Nephron (organoid): ENCODE data around the gene UBE2H.

ENCODE experiments used
- H3K27ac Mint-ChIP-seq, 3 experiments: 2 replicates each; pipeline ENCODE4 v1.8.0; 2020; ENCODE audit warnings: mixed read lengths in 3 of 3, mild to moderate bottlenecking in 2 of 3, moderate library complexity in 1 of 3
- H3K27me3 Mint-ChIP-seq: 2 replicates; pipeline ENCODE4 v1.8.0; 2021; ENCODE audit warnings: low read depth, mild to moderate bottlenecking, moderate library complexity, mixed read lengths
- H3K36me3 Mint-ChIP-seq: 2 replicates; pipeline ENCODE4 v1.8.0; 2020; ENCODE audit warnings: low read depth, mixed read lengths
- H3K4me1 Mint-ChIP-seq: 2 replicates; pipeline ENCODE4 v1.8.0; 2020; ENCODE audit warnings: mixed read lengths
- H3K4me3 Mint-ChIP-seq, 3 experiments: 2 replicates each; pipeline ENCODE4 v1.8.0; 2020; ENCODE audit warnings: mild to moderate bottlenecking in 3 of 3, mixed read lengths in 3 of 3, moderate library complexity in 2 of 3
- H3K9me3 Mint-ChIP-seq: 2 replicates; pipeline ENCODE4 v1.8.0; 2020; ENCODE audit warnings: mixed read lengths
- CTCF ChIP-seq, 3 experiments: fragments of 200-600 bp; sonication (generic); IDR thresholded peaks; one replicate each; pipeline ENCODE4 v1.5.0; 2021; ENCODE audit warnings: antibody characterized with exemption in 3 of 3; ENCODE audit not compliant: unreplicated experiment in 3 of 3

Gene UBE2H

GRCh38 chr7:129940329-129940728 is 12.4 kb downstream of the UBE2H start:
- H3K9me3 Mint-ChIP-seq: no peaks in the 10 kb centered on the region
- TF ChIP-seq CTCF (IDR thresholded peaks at IDR 0.05; ENCODE audit: unreplicated experiment in 3 of 3): no peak
- no peaks in the 10 kb centered on the region for H3K4me1 Mint-ChIP-seq
- H3K27ac Mint-ChIP-seq: no peak overlapping the region
- no peak overlapping the region for H3K4me3 Mint-ChIP-seq
- H3K36me3 Mint-ChIP-seq: peaks cover 55% of the 10 kb centered on the region
- H3K27me3 Mint-ChIP-seq: no peaks in the 10 kb centered on the region

GRCh38 chr7:129939881-129940280 is 12.9 kb downstream of the UBE2H start:
- H3K27me3 Mint-ChIP-seq: no peaks in the 10 kb centered on the region
- H3K27ac Mint-ChIP-seq: no peak overlapping the region
- peaks cover 52% of the 10 kb centered on the region for H3K36me3 Mint-ChIP-seq
- H3K4me1 Mint-ChIP-seq: no peaks in the 10 kb centered on the region
- TF ChIP-seq CTCF (IDR thresholded peaks at IDR 0.05; ENCODE audit: unreplicated experiment in 3 of 3): no peak
- no peaks in the 10 kb centered on the region for H3K9me3 Mint-ChIP-seq
- no peak overlapping the region for H3K4me3 Mint-ChIP-seq

GRCh38 chr7:129933627-129934026 is 19.1 kb downstream of the UBE2H start:
- H3K27ac Mint-ChIP-seq: no peak overlapping the region
- H3K36me3 Mint-ChIP-seq: peaks cover 46% of the 10 kb centered on the region
- no peak overlapping the region for H3K4me3 Mint-ChIP-seq
- H3K4me1 Mint-ChIP-seq: no peaks in the 10 kb centered on the region
- TF ChIP-seq CTCF (IDR thresholded peaks at IDR 0.05; ENCODE audit: unreplicated experiment in 3 of 3): no peak
- no peaks in the 10 kb centered on the region for H3K9me3 Mint-ChIP-seq
- no peaks in the 10 kb centered on the region for H3K27me3 Mint-ChIP-seq

- TF ChIP-seq CTCF (IDR thresholded peaks at IDR 0.05; ENCODE audit: unreplicated experiment in 3 of 3): no peak
- no peaks in the 10 kb centered on the region for H3K9me3 Mint-ChIP-seq
- H3K4me1 Mint-ChIP-seq: peaks cover 14% of the 10 kb centered on the region
- H3K36me3 Mint-ChIP-seq: peaks cover 41% of the 10 kb centered on the region
- peak overlapping the region in 1 of 3 experiments; percentile 19 for H3K27ac Mint-ChIP-seq
- H3K27me3 Mint-ChIP-seq: no peaks in the 10 kb centered on the region
- H3K4me3 Mint-ChIP-seq: no peak overlapping the region
These were observed 26.1 kb downstream of the UBE2H start for GRCh38 chr7:129926618-129927017.

- Mint-ChIP-seq H3K27me3 (no peaks in the 10 kb centered on the region), H3K4me1 (peaks cover 14% of the 10 kb centered on the region), H3K27ac (peak overlapping the region; percentile 44 to 75 (median 58)), H3K36me3 (peaks cover 48% of the 10 kb centered on the region), H3K4me3 (no peak overlapping the region), H3K9me3 (no peaks in the 10 kb centered on the region)
- no peak for TF ChIP-seq CTCF (IDR thresholded peaks at IDR 0.05; ENCODE audit: unreplicated experiment in 3 of 3)
These were observed 27.3 kb downstream of the UBE2H start for GRCh38 chr7:129925416-129926002.

GRCh38 chr7:129924602-129925001 is 28.2 kb downstream of the UBE2H start:
- H3K9me3 Mint-ChIP-seq: no peaks in the 10 kb centered on the region
- TF ChIP-seq CTCF (IDR thresholded peaks at IDR 0.05; ENCODE audit: unreplicated experiment in 3 of 3): no peak
- H3K4me3 Mint-ChIP-seq: no peak overlapping the region
- H3K27me3 Mint-ChIP-seq: no peaks in the 10 kb centered on the region
- peaks cover 48% of the 10 kb centered on the region for H3K36me3 Mint-ChIP-seq
- peaks cover 15% of the 10 kb centered on the region for H3K4me1 Mint-ChIP-seq
- no peak overlapping the region for H3K27ac Mint-ChIP-seq
